DMS79 treated with DMSO at 0.1 percent for 48 hours (cell line): Measurements from ENCODE around the gene LINGO3.
A peak's percentile ranks its signal among the peaks of the same experiment; 100 is the strongest.

ENCODE experiments used
- DNase-seq: peaks from one replicate; lab custom pipeline; 2025; lab: John Stamatoyannopoulos, UW

Gene LINGO3

DNA sequence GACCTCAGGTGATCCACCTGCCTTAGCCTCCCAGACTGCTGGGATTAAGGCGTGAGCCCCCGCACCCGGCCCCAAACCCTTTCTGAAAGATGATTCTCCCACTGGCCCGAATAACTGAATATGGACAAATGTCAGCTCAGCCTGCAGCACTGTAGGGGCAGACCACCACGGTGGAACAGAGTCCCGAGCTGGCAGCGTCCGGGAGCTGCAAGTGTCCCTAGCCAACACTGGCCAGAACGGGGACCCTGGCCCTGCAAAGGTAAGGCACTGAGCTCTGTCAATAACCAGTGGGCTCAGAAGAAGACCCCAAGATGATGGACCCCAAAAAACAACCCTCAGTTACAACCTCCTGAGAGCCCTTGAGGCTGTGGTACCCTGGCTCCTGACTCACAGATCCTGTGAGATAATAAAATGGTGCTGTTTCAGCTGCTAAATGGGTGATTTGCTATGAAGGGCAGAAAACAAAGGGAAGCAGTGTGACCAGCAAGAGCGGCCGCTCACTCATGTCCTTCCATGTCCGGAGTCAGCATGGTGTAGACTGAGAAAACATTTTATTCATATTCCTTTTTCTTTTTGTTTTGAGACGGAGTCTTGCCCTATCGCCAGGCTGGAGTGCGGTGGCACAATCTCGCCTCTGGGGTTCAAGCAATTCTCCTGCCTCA, 18.9 kb upstream of the LINGO3 start:
- DNase-seq: no peak

DNA sequence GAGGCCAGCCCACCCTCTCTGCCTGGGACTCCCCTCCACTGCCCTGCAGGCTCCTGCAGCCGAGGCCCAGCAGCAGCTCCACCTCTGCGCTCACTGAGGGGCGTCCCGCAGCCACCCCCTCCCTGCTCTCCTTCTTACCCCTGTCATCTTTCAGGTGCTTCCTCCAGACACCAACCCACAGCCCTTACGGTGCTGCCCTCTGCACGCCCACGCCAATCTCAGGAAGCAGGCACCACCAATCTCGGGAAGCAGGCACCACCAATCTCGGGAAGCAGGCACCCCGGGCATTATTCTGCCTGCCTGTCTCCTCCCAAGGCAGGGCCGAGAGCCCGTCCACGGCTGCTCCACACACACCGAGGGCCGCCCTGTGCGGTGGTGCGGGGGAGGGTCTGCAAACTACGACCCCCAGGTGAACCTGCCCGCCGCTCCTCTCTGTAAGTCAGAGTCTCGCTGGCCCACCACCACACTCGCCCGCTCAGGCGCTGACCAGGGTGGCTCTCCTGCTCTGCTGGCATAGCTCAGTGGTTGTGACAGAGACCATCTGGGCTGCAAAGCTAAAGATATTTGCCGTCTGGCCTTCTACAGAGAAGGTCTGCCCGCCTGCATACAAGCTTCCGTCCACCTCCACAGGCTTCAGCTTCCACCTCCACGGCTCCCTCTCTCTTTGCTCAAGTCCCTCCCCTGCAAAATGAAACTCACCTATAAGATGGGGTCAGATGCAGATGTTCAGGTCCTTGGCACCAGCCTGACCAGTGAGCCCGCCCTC, 17.5 kb upstream of the LINGO3 start:
- DNase-seq: no peak

DNA sequence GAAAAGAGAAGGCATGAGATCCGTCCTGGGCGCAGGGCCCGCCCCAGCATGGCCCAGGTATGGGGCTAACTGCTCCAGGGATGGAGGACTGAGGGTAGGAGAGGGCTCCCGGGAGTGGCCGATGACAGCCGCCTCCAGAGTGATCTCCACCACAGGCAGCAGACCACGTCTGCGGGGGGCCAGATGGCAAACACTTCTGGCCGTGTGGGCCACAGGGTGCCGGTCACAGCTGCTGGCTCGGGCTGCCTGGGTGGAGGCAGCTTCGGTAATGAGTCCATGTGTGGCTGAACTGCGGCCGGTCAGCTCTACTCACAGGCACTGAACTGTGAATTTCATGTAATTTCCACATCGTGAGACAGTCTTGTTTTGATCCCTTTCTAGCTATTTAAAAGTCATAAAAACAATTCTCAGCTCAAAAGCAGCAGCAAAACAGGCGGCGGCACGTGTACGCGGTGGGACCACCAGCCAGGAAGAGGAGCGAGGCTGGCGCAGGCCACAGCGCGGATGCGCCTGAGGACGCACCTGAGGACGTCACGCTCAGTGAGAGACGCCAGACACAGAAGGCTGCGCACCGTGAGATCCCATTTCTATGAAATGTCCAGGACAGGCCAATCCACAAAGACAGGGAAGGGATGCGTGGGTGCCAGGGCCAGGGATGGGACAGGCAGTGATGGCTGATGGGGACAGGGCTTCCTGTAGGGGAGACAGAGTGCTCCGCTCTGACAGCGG, 16.4 kb upstream of the LINGO3 start:
- DNase-seq: peak; percentile 28

DNA sequence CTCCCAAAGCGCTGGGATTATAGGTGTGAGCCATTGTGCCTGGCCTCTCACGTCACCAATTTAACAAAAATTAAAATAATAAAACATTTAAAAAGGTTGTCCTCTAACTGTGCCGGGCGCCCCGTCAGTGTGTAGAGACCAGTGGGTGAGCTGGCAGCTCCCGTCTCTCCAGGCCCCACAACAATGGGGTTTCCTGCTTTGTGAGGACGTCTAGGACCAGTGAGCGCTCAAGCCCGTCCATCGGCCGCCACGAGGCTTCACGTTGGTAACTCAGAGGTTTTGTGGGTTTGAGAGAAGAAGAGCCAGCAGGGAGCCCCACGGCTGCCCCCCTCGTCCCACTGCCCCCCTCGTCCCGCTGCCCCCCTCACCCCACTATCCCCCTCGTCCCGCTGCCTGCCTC, 15.8 kb upstream of the LINGO3 start:
- no peak for DNase-seq

DNA sequence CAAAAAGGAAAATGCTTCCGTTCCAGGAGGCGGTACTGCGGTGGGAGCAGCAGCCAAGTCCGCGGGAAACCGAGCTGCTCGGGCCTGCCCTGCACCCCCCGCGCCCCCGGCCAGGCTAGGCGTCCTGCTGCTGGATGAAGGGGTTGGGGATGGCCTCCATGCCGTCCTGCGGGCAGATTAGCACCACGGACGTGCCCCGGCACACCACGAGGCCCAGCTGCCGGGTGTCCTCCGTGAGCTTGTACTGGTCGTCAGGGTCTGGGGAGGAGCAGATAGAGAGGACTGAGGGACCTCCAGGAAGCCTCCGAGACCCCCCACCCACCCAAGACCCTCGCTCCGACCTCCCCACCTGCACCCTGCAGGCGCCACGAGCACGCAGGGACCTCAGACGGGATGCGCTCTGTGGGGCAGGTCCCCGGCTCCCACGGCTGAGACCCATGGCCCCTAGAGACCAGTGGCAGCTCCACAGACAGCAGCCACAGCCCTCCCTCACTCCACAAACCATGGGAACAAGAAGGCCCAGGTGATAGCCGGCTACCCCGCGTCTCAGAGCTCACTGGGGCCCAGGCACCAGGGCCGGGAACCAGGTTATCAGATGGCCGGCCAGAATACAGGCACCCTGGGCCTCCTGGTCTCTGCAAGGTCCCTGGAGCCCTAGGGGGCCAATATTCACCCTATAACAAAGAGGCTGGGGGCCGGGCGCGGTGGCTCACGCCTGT, 13.8 kb upstream of the LINGO3 start:
- no peak for DNase-seq

DNA sequence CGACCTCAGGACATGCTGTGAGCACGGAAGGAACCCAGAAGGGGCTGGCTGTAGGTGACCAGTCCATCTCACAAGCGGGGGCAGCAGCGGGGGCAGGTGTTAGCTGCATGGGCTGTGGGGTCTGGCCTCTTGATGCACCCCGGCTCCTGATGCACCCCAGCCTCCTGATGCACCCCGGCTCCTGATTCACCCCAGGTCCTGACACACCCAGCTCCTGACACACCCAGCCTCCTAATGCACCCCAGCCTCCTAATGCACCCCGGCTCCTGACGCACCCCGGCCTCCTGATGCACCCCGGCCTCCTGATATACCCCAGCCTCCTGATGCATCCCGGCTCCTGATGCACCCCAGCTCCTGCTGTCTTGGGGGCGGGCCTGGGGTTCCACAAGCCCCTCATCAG, 13.0 kb upstream of the LINGO3 start:
- no peak for DNase-seq

DNA sequence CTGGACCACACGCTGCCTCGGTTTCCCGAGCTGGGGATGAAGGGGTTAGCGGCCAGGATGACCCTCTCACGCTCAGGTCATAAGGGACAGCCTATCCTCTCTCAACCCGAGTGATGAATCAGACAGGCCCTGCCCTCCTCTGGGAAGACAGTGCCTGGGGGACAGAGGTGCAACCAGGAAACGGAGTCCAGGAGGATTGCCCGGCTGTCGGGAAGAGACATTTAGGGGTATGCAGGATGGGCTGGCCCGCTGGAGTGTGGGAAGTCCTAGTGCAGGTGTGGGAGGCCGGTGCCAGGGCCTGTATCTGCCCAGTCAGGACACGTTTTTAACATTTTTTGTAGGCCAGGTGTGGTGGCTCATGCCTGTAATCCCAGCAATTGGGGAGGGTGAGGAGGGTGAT, 12.1 kb upstream of the LINGO3 start:
- DNase-seq: no peak

DNA sequence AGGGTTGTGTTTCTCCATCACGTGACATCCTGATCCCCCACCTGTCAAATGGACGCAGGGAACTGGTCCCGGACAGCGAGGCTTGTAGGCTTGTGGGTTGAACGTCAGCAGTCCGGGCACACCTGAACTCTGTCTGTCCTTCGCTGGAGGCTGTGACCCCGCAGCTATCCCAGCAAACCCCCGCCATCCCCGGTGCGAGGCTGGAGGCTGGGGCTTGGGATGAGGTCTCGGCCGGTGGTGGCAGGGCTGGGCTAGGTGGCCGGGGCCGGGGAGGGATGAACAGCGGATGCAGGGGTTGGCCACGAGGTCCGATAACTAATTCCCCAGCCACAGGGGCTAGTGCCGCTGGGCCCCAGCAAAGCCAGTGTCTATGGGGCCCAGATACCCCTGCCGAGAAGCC, 11.6 kb upstream of the LINGO3 start:
- DNase-seq: no peak

DNA sequence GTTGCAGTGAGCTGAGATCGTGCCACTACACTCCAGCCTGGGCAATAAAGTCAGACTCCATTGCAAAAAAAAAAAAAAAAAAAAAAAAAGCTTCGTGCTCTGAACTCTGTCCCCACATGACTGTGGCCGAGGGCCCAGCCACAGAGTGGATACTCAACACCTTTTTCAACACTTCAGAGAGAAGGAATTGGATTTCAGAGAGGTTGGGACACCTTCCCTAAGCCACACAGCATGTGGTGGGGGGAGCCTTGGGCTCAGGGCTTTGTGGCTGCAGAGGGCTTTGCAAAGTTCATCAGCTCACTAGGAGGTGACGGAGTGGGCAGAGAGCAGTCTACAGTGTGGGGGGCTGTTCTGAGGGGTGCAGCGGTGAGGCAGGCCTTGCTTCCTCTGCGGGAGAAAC, 11.0 kb upstream of the LINGO3 start:
- DNase-seq: no peak

DNA sequence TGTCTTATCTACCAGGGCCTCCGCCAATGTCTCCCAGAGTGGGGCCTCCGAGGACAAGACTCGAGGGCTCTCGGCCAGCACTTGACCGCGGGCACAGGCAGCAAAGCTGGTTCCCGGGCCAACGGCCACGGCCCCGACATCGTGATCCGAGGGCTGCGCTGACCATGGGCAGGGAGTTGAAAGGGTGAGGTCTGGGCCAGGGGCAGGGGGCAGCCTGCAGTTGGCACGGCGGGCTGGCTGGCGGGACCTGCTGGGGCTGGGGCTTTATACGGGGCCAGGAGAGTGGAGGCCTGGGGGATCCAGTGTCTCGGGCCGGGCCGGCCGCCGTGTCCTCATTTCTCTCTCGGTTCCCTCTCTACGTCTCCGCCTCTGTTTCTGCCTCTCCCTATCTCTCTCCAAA, 9.8 kb upstream of the LINGO3 start:
- no peak for DNase-seq

DNA sequence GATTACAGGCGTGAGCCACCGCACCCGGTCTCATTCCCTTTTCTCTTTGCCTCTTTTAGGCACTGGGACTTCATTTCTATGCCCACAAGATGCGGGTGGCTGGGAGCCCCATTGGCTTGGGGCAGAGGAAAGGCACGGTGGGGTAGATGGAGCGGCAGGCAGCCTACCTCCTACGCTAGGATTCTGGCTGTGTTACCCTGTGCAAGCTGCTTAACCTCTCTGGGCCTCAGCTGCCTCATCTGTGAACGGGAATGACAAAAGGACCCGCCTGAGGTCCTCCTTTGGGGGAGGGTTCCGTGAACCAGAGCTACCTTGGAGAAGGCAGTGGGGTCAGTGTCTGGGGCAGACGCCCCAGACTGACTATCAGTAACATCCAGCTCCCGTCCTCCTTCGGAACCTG, 9.3 kb upstream of the LINGO3 start:
- DNase-seq: no peak

DNA sequence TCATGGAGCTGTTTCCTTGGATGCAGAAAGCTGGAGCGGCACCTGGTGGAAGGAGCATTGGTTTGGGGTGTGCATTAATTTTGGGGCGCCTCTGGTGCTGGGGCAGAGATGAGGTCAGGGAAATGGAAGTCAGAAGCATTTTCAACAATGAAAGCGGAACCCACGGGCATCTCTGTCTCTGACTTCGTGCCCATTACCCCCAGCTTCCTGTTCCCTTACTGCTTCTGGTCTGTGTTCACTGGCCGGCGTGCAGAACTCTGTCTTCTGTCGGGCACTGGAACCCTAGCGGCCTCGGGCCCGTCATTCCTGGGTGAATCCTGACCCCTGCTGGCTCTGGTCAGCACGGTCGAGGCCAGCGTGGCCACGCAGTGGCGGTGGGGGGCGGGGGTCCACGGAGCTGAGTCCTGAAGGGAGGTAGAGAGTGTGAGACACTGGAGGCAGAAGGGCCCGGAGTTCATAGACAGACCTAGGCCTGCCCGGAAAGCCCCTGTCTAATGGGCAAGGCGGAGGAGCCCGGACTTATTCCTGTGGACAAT, 7.9 kb upstream of the LINGO3 start:
- DNase-seq: no peak

DNA sequence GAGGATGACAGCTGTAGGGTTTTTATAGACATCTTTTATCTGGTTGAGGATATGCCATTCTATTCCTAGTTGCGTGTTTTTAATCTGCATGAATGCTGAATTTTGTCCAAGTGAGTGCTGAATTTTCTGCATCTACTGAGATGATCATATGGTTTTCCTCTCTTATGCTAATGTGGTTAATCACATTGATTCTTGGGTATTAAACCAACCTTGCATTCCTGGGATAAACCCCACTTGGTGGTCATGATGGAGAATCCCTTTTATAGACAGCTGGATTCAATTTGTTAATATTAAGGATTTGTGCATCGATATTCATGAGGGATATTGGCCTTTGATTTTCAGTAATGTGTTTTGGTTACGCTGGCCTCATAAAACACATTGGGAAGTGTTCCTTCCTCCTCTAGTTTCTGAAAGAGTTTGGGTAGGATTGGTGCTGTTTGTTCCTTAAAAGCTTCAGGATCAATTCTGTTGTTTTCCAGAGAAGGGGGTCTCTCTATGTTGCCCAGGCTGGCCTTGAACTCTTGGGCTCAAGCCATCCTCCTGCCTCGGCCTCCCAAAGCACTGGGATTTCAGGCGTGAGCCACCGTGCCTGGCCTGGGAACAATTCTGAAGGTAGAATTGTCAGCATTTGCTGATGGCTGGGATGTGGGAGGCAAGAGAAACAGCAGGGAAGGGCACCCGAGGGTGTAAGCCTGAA, 7.3 kb upstream of the LINGO3 start:
- DNase-seq: no peak

DNA sequence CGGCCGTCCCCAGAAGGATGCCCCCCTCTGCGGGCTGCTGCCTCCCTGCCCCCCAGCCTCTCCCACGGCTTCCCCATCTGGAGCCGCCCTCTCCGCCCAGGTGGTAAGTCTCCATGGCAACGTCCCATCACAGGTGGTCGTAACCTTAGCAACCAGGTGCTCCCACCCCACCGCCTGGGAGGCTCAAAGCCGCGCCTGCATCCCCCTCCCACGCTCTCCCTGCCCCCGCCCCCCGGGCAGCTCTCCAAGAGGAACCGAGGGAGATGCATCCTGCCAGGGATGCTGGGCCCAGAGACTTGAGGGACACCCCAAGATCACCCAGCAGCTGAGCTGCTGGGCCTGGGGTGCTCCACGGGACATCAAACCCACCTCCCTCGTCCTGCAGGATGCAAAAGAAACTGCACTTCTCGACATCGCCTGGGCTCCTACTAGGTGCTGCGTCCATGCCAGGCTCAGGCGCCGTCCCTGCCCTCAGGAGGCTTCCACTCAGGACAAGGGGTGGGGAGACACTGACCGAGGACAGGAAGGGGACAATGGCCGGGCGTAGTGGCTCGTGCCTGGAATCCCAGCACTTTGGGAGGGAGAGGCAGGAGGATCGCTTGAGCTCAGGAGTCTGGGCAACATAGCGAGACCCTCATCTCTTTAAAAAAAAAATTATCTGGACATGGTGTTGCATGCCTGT, 5.0 kb upstream of the LINGO3 start:
- peak; percentile 64 for DNase-seq

DNA sequence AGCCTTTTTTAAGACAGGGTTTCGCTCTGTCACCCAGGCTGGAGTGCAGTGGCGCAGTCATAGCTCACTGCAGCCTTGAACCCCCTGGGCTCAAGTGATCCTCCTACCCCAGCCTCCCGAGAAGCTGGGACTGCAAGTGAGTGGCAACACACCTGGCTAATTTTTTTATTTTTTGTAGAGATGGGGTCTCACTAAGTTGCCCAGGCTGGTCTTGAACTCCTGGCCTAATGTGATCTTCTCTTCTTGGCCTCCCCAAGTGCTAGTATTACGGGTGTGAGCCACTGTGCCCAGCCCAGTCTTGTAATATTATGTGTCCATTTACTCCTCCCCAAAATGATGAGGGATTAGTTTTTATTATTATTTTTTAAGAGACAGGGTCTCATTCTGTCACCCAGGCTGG, 3.1 kb upstream of the LINGO3 start:
- no peak for DNase-seq

DNA sequence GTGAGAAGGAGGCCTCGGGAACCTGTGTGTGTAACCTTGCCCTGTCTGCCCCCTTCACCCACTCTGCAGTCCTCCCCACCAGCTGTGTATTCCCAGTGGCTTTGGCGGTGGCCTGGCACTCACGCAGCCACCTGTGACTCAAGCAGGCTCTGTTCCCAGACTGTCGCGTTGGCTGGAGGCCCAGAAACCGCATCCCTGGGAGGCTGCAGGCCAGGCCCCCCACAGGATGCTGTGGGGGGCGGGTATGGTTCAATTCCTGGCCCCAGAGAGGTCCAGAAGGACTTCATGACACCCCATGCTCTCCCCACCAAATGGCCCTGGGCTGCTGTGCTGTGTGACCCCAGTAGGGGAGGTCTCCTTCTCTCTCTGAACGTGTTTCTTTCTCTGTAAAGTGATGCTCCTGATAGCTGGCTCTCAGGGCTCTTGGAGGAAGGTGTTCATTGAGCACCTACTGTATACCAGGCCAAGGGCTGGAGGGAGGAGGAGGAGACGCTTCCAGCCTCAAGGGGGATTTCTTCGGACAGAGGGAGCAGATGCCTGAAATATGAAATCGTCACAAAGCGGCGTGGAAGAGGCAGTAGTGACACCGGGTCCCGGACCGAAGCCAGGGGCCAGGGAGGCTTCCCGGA, 1.9 kb upstream of the LINGO3 start:
- DNase-seq: peak; percentile 63

DNA sequence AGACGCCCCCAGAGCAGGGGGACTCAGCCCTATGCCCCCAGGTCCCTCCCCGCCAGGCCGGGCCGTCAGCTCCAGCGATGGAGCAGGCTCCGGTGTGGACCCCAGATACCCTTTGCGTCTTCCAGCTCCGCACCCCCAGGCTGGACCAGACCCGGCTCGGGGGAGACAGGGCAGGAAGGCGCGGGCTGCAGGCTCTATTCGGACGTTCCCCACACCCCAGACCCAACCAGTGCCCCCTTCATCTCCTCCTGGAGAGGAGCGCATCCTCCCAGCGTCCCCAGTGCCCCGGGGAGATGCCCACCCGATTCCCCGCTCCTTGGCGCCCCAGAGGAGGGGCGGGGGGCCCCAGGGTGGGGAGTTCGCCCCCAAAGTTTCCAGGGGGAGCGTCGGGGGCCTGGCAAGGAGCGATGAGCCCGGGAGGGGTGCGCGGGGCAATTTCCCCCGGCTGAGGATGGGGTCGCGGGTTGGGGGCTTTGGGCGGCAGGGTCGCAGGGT, 389 bp downstream of the LINGO3 start:
- DNase-seq: no peak

DNA sequence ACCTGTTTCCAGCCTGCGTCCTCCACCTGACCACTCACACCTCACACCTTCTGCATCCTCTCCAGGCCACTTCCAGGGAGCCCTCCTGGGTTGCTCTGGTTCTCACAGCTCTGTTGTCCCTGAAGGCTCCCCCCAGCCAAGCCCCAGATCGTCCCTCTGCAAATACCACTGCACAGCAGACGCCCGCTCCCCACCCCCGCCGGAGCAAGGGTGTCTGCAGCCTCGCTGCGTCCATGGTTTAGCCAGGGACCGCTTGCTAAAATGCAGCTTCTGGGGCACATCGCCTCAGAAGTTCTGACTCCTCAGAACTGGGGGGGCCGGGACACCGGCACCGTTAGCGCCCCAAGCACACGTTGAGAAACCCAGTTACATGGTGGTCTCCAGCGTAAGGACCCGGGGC, 983 bp downstream of the LINGO3 start:
- DNase-seq: no peak

DNA sequence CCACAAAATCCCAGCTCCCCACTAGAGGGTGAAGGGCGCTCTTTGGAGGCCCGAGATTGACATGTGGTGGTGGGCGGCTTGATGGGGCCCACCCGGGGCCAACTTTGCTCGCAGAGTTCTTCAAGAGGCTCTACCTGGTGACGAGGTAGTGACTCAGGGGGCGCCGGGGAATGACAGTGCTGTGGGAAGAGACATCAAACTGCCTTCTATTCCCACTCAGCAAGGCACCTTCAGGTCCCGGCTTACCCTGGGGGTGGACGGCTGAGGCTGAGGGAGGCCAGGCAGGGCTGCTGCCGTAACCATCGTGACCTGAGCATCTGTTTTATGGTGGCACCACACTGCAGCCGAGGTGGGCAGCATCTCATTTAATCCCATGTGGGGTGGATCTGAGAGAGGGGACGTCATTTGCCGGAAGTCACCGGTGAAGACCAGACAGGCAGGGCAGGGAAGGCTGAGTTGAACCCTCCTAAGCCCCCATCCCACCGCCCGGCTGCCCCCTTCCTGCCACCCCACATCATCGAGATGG, 1.6 kb downstream of the LINGO3 start:
- no peak for DNase-seq
